PC-3 (cell line): ENCODE results near the gene CCDC136. TPM values are rescaled to one million over a fixed set of nuclear protein-coding genes. Genes with fewer than 3 reads are reported as not detected.

Experiments used
- ATAC-seq: fragments of 200-7000 bp; cut with Tn5 transposase; 2 replicates; pipeline ENCODE4 v1.9.1; 2020; ENCODE audit warnings: mild to moderate bottlenecking, moderate library complexity
- BruUV-seq: library from RNA; stranded (reverse); fragments of 400-500 nt; replicated peaks from 2 replicates; lab custom pipeline; 2021; lab: Mats Ljungman, UMichigan
- CTCF ChIA-PET: fragments of 300-600 bp; sonication (Branson Sonifier 250); formaldehyde crosslinking; loops from one replicate; lab custom pipeline; 2022; ENCODE audit warnings: antibody characterized with exemption; lab: Charles Lee
- POLR2A ChIA-PET: fragments of 300-600 bp; sonication (Branson Sonifier 250); formaldehyde crosslinking; loops from one replicate; lab custom pipeline; 2022; ENCODE audit warnings: antibody characterized with exemption; ENCODE audit not compliant: unreplicated experiment; lab: Charles Lee
- DNase-seq: peaks from one replicate; pipeline ENCODE4 v3.0.0-alpha.2; 2015
- H2AFZ ChIP-seq: fragments of 300-600 bp; sonication (generic); 2 replicates; pipeline ENCODE4 v1.6.0; 2016; ENCODE audit warnings: antibody characterized with exemption, low read length
- H3F3A ChIP-seq: fragments of 300-600 bp; sonication (generic); one replicate; pipeline ENCODE4 v1.6.0; 2017; ENCODE audit warnings: antibody characterized with exemption, low read length, control low read depth, mild to moderate bottlenecking; ENCODE audit not compliant: unreplicated experiment
- H3K27ac ChIP-seq: fragments of 300-600 bp; sonication (generic); 2 replicates; pipeline ENCODE4 v1.5.1; 2016; ENCODE audit warnings: mild to moderate bottlenecking, low read length
- H3K27me3 ChIP-seq: fragments of 300-600 bp; sonication (generic); 2 replicates; pipeline ENCODE4 v1.6.1; 2016; ENCODE audit warnings: low read length, mixed read lengths
- H3K36me3 ChIP-seq: fragments of 300-600 bp; sonication (generic); 2 replicates; pipeline ENCODE4 v1.6.1; 2016; ENCODE audit warnings: low read depth, mixed run types, low read length, mixed read lengths
- H3K4me1 ChIP-seq: fragments of 300-600 bp; sonication (generic); 2 replicates; pipeline ENCODE4 v1.5.1; 2016; ENCODE audit warnings: low read length; ENCODE audit not compliant: insufficient read depth
- H3K4me2 ChIP-seq: fragments of 300-600 bp; sonication (generic); 2 replicates; pipeline ENCODE4 v1.6.0; 2016; ENCODE audit warnings: low read length
- H3K4me3 ChIP-seq: fragments of 300-600 bp; sonication (generic); 2 replicates; pipeline ENCODE4 v1.5.1; 2016; ENCODE audit warnings: mild to moderate bottlenecking, low read length, mixed read lengths
- H3K79me2 ChIP-seq: fragments of 300-600 bp; sonication (generic); 2 replicates; pipeline ENCODE4 v1.6.1; 2017; ENCODE audit warnings: low read length, mixed read lengths
- H3K9ac ChIP-seq: fragments of 300-600 bp; sonication (generic); 2 replicates; pipeline ENCODE4 v1.6.0; 2016; ENCODE audit warnings: mild to moderate bottlenecking, low read length
- H3K9me2 ChIP-seq: fragments of 300-600 bp; sonication (generic); replicated peaks from 2 replicates; pipeline ENCODE4 v1.6.1; 2016; ENCODE audit warnings: mixed run types, low read length, mixed read lengths
- H3K9me3 ChIP-seq: fragments of 300-600 bp; sonication (generic); 2 replicates; pipeline ENCODE4 v1.6.1; 2016; ENCODE audit warnings: low read length, mixed read lengths
- H4K20me1 ChIP-seq: fragments of 300-600 bp; sonication (generic); 2 replicates; pipeline ENCODE4 v1.6.1; 2016; ENCODE audit warnings: low read length, mixed read lengths
- CTCF ChIP-seq: fragments of 300-600 bp; sonication (generic); conservative IDR thresholded peaks from 2 replicates; pipeline ENCODE4 v1.5.1; 2017; ENCODE audit warnings: antibody characterized with exemption, low read depth, mild to moderate bottlenecking, low read length
- EZH2 ChIP-seq: fragments of 300-600 bp; sonication (generic); IDR thresholded peaks from one replicate; pipeline ENCODE4 v1.6.1; 2017; ENCODE audit warnings: antibody characterized with exemption, mild to moderate bottlenecking, low read length; ENCODE audit not compliant: unreplicated experiment
- EZH2phosphoT487 ChIP-seq: fragments of 300-600 bp; sonication (generic); IDR thresholded peaks from 2 replicates; pipeline ENCODE4 v1.6.1; 2018; ENCODE audit warnings: mild to moderate bottlenecking, antibody characterized with exemption, low read length, borderline replicate concordance
- intact Hi-C: fragments of 100-400 bp; cut with micrococcal nuclease; formaldehyde crosslinking; loops from 2 replicates; pipeline ENCODE4 v1.9.0; 2023
- total RNA-seq: library from RNA; depleted of rRNA; stranded (reverse); fragments of >200 nt; gene quantifications from 2 replicates; pipeline ENCODE4 v1.2.3, GENCODE V29; 2014

Gene CCDC136
- total RNA-seq, 1 experiment from 2014 or later = 10.5 TPM

GRCh38 chr7:128743112-128743772 is 48.5 kb upstream of the CCDC136 start:
- BruUV-seq = no TSS peak

GRCh38 chr7:128744366-128744905 is 47.3 kb upstream of the CCDC136 start:
- peaks cover 74% of the 10 kb centered on the region for H4K20me1 ChIP-seq
- no peaks in the 10 kb centered on the region for H3K27me3 ChIP-seq
- peaks cover 32% of the 10 kb centered on the region for H3K4me1 ChIP-seq
- peaks cover 29% of the 10 kb centered on the region for H3K36me3 ChIP-seq
- H3K27ac ChIP-seq = no peak overlapping the region
- POLR2A ChIA-PET = no interaction called here
- no peak for ATAC-seq
- H3K9ac ChIP-seq = no peak overlapping the region
- no TSS peak for BruUV-seq
- H3K4me2 ChIP-seq = no peak overlapping the region
- DNase-seq = no peak
- no peaks in the 10 kb centered on the region for H3K9me2 ChIP-seq
- TF ChIP-seq EZH2phosphoT487 = no peak
- TF ChIP-seq EZH2 = no peak
- TF ChIP-seq CTCF = no peak
- CTCF ChIA-PET = no interaction called here
- H3K9me3 ChIP-seq = no peaks in the 10 kb centered on the region
- no peaks in the 10 kb centered on the region for H3F3A ChIP-seq
- intact Hi-C loops = no loop called here
- H3K79me2 ChIP-seq = peaks cover 100% of the 10 kb centered on the region
- no peak overlapping the region for H3K4me3 ChIP-seq
- no peak overlapping the region for H2AFZ ChIP-seq

More at GRCh38 chr7:128743112-128743772, 48.5 kb upstream of the CCDC136 start:
- no peak for DNase-seq
- ChIA-PET CTCF (no interaction called here), POLR2A (interaction anchor here (0.7 kb wide), 1 partner anchor 39 kb away, joined by 6 read pairs; no protein-coding TSS in a partner anchor)
- peaks cover 18% of the 10 kb centered on the region for H3K36me3 ChIP-seq
- no peak overlapping the region for H3K4me3 ChIP-seq
- H4K20me1 ChIP-seq = peaks cover 65% of the 10 kb centered on the region
- H3K9me2 ChIP-seq = no peaks in the 10 kb centered on the region
- no peak overlapping the region for H3K4me2 ChIP-seq
- no peaks in the 10 kb centered on the region for H3K9me3 ChIP-seq
- peaks cover 38% of the 10 kb centered on the region for H3K4me1 ChIP-seq
- H2AFZ ChIP-seq = no peak overlapping the region
- H3K27ac ChIP-seq = no peak overlapping the region
- no peaks in the 10 kb centered on the region for H3K27me3 ChIP-seq
- intact Hi-C loops = no loop called here
- no peak for ATAC-seq
- H3K79me2 ChIP-seq = peaks cover 91% of the 10 kb centered on the region
- no peaks in the 10 kb centered on the region for H3F3A ChIP-seq
- TF ChIP-seq EZH2phosphoT487 = no peak
- no peak for TF ChIP-seq CTCF
- no peak for TF ChIP-seq EZH2
- no peak overlapping the region for H3K9ac ChIP-seq

- DNase-seq = no peak
- POLR2A ChIA-PET = no interaction called here
- H3F3A ChIP-seq = no peaks in the 10 kb centered on the region
- peaks cover 40% of the 10 kb centered on the region for H3K36me3 ChIP-seq
- no TSS peak for BruUV-seq
- H3K9me3 ChIP-seq = no peaks in the 10 kb centered on the region
- no peak overlapping the region for H3K4me3 ChIP-seq
- CTCF ChIA-PET = interaction anchor here (0.7 kb wide), 1 partner anchor 8 kb away, joined by 3 read pairs; no protein-coding TSS in a partner anchor
- peaks cover 65% of the 10 kb centered on the region for H4K20me1 ChIP-seq
- peaks cover 26% of the 10 kb centered on the region for H3K4me1 ChIP-seq
- H3K79me2 ChIP-seq = peaks cover 93% of the 10 kb centered on the region
- H3K27ac ChIP-seq = no peak overlapping the region
- H3K9ac ChIP-seq = no peak overlapping the region
- ATAC-seq = no peak
- H3K4me2 ChIP-seq = no peak overlapping the region
- H3K9me2 ChIP-seq = no peaks in the 10 kb centered on the region
- H2AFZ ChIP-seq = no peak overlapping the region
- TF ChIP-seq EZH2 = no peak
- no peak for TF ChIP-seq EZH2phosphoT487
- no peak for TF ChIP-seq CTCF
- no peaks in the 10 kb centered on the region for H3K27me3 ChIP-seq
- intact Hi-C loops = no loop called here
Observed at GRCh38 chr7:128745706-128746105, 46.1 kb upstream of the CCDC136 start.
